Panc1 (cell line): Measurements from ENCODE around the gene CCNQ. TPM values are rescaled to one million over a fixed set of nuclear protein-coding genes. Genes with fewer than 3 reads are reported as not detected.

ENCODE experiments used
- ATAC-seq: fragments of 200-7000 bp; cut with Tn5 transposase; 2 replicates; pipeline ENCODE4 v1.9.1; 2020; ENCODE audit warnings: mild to moderate bottlenecking, moderate library complexity
- BruUV-seq: library from RNA; stranded (reverse); fragments of 400-500 nt; replicated peaks from 2 replicates; lab custom pipeline; 2021; lab: Mats Ljungman, UMichigan
- CTCF ChIA-PET: fragments of 300-600 bp; sonication (Branson Sonifier 250); formaldehyde crosslinking; loops from one replicate; lab custom pipeline; 2022; ENCODE audit warnings: antibody characterized with exemption; lab: Charles Lee
- POLR2A ChIA-PET: fragments of 300-600 bp; sonication (Branson Sonifier 250); formaldehyde crosslinking; loops from one replicate; lab custom pipeline; 2022; ENCODE audit warnings: antibody characterized with exemption; lab: Charles Lee
- DNase-seq: peaks from one replicate; pipeline ENCODE4 v3.0.0-alpha.2; 2010; ENCODE audit warnings: low read depth, low spot score
- H3K27ac ChIP-seq: 2 replicates; pipeline ENCODE4 v1.5.1; 2011; ENCODE audit warnings: mild to moderate bottlenecking, low read length, inconsistent platforms
- H3K27me3 ChIP-seq: fragments of 200-500 bp; sonication (Bioruptor generic); 2 replicates; pipeline ENCODE4 v1.6.0; 2014; ENCODE audit warnings: low read length, inconsistent platforms; ENCODE audit not compliant: control insufficient read depth, insufficient read depth
- H3K36me3 ChIP-seq: fragments of 200-500 bp; sonication (Bioruptor generic); 2 replicates; pipeline ENCODE4 v1.5.1; 2014; ENCODE audit warnings: inconsistent platforms, mild to moderate bottlenecking, low read length, moderate library complexity; ENCODE audit not compliant: control insufficient read depth, insufficient read depth
- H3K4me1 ChIP-seq: 2 replicates; pipeline ENCODE4 v1.5.1; 2011; ENCODE audit warnings: inconsistent platforms, mild to moderate bottlenecking, low read length, moderate library complexity; ENCODE audit not compliant: control insufficient read depth, insufficient read depth
- H3K4me3 ChIP-seq, 2 experiments: 2 replicates each; pipeline ENCODE4 v1.5.1; 2011 to 2012; ENCODE audit warnings: low read depth in 2 of 2, low read length in 2 of 2, mild to moderate bottlenecking in 2 of 2, inconsistent platforms in 1 of 2, moderate library complexity in 1 of 2
- H3K9me3 ChIP-seq: fragments of 200-500 bp; sonication (Bioruptor generic); 2 replicates; pipeline ENCODE4 v1.5.1; 2014; ENCODE audit warnings: low read depth, mild to moderate bottlenecking, inconsistent platforms, low read length, moderate library complexity; ENCODE audit not compliant: control insufficient read depth, insufficient read depth
- CTCF ChIP-seq: fragments of 450-650 bp; IDR thresholded peaks from 2 replicates; pipeline ENCODE4 v1.5.1; 2017; ENCODE audit warnings: mild to moderate bottlenecking
- POLR2AphosphoS5 ChIP-seq: IDR thresholded peaks from 2 replicates; pipeline ENCODE4 v1.6.1; 2012; ENCODE audit warnings: mild to moderate bottlenecking, low read depth, low read length, moderate library complexity
- REST ChIP-seq, 2 experiments: IDR thresholded peaks; 2 replicates each; pipeline ENCODE4 v1.6.1; 2011 to 2012; ENCODE audit warnings: low read depth in 2 of 2, control low read depth in 1 of 2, low read length in 1 of 2, mild to moderate bottlenecking in 1 of 2, moderate library complexity in 1 of 2; ENCODE audit not compliant: insufficient read depth in 1 of 2
- SIN3A ChIP-seq: IDR thresholded peaks from 2 replicates; pipeline ENCODE4 v1.6.1; 2012; ENCODE audit warnings: low read depth, mild to moderate bottlenecking, low read length, moderate library complexity, borderline replicate concordance; ENCODE audit not compliant: insufficient read depth
- TCF7L2 ChIP-seq: IDR thresholded peaks from 2 replicates; pipeline ENCODE4 v1.6.1; 2011; ENCODE audit warnings: mild to moderate bottlenecking, low read depth, low read length, inconsistent platforms
- in situ Hi-C: cut with HindIII; loops from 2 replicates; pipeline ENCODE4 v1.10.0; 2016; ENCODE audit warnings: low sequenced_read_pairs, low pct_unique_long_range_greater_than_20kb
- intact Hi-C: fragments of 100-400 bp; cut with micrococcal nuclease; formaldehyde crosslinking; loops from one replicate; pipeline ENCODE4 v1.10.0; 2022; ENCODE audit not compliant: unreplicated experiment
- total RNA-seq: library from RNA; stranded (reverse); gene quantifications from one replicate; pipeline ENCODE4 v1.2.1, GENCODE V29; 2021; ENCODE audit not compliant: unreplicated experiment

The CCNQ gene
- total RNA-seq, 1 experiment from 2014 or later: 42.1 TPM

DNA sequence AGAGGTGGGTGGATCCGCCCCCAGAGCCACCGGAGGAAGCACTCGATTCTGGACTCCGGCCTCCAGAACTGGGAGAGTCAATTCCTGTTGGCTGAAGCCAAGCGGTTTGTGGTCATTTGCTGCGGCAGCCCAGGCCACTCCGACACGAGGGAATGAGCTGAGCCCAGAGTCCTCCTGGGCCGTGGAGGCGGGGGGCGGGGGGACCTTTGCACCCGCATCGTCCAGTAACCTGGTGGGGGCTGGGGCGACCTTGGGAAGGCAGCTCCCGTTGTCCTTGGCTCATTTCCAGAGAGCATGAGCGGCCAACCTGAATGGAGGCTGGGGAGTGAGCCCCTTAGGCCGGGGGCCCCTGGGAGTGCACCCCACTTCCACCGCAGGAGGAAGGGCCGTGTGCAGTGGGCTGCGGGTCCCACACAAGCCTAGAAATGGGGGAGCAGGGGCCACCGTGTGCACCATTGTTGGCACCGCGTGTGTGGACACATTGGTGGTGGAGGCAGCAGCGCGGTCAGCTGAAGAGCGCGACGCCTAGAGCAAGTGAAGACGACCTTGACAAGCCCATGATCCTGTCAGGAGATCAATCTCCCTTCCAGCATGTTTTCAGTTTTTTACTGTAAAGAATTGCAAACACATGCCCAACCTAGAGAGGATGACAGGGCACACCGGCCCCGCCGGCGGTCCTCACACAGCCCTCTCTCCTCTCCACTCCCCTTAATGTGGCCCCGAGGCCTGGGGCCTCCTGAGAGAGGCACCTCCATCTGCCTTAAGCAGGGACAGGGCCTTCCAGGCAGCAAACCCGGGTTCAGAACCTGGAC lies 28.1 kb upstream of the CCNQ start:
- in situ Hi-C loops: no loop called here
- DNase-seq: no peak
- no peak for ATAC-seq
- ChIA-PET POLR2A (no interaction called here), CTCF (no interaction called here)
- H3K27ac ChIP-seq: no peak overlapping the region
- BruUV-seq: no TSS peak
- no peaks in the 10 kb centered on the region for H3K36me3 ChIP-seq
- no peaks in the 10 kb centered on the region for H3K9me3 ChIP-seq
- H3K27me3 ChIP-seq: no peaks in the 10 kb centered on the region
- intact Hi-C loops: no loop called here
- TF ChIP-seq SIN3A: no peak
- TF ChIP-seq POLR2AphosphoS5: no peak
- no peak for TF ChIP-seq TCF7L2
- no peak for TF ChIP-seq CTCF
- TF ChIP-seq REST (IDR thresholded peaks at IDR 0.05; ENCODE audit: insufficient read depth in 1 of 2, low read depth in 2 of 2, low read length in 1 of 2): no peak
- H3K4me3 ChIP-seq: no peak overlapping the region
- no peaks in the 10 kb centered on the region for H3K4me1 ChIP-seq

DNA sequence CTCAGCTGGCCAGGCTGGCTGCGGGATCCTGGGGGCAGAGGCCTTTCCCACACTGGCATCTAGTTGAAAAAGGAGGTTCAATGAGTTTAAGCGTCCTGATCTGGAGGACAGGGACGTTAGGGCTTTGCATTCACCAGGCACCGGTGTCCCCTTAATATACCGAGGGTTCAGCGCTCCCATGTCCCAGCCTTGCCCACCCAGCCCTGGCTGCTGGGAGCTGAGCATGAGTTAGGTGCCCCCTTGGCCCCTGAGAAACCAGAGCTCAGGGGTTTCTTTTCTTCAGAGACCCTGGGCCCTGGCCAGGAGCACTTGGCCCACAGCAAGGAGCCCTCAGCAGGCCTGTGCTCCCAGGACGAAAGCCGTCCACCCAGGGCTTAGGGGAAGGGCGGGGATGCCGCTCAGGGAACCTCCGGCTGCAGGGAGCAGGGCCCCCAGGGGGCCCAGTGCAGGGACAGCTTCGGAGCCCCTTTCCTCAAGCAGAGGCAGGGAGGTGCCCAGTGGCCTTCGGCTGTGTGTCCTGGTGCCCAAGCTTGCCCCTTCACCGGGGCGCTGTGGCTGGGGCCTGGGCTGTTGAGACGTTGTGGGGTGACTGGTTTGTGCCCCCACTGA lies 27.2 kb upstream of the CCNQ start:
- no peak for ATAC-seq
- no peaks in the 10 kb centered on the region for H3K9me3 ChIP-seq
- no peak overlapping the region for H3K27ac ChIP-seq
- POLR2A ChIA-PET: no interaction called here
- DNase-seq: no peak
- no peaks in the 10 kb centered on the region for H3K36me3 ChIP-seq
- TF ChIP-seq REST (IDR thresholded peaks at IDR 0.05; ENCODE audit: insufficient read depth in 1 of 2, low read depth in 2 of 2, low read length in 1 of 2) (no peak), POLR2AphosphoS5 (no peak), TCF7L2 (no peak), CTCF (no peak), SIN3A (no peak)
- H3K27me3 ChIP-seq: no peaks in the 10 kb centered on the region
- BruUV-seq: no TSS peak
- CTCF ChIA-PET: no interaction called here
- H3K4me3 ChIP-seq: no peak overlapping the region
- in situ Hi-C loops (no loop called here), intact Hi-C loops (no loop called here)
- no peaks in the 10 kb centered on the region for H3K4me1 ChIP-seq
